Endothelial cell of umbilical vein (primary cell): ENCODE results near the gene KLHL26. TPM values are rescaled to one million over a fixed set of nuclear protein-coding genes. Genes with fewer than 3 reads are reported as not detected.

Experiments used
- BruUV-seq: library from RNA; stranded (reverse); fragments of 400-500 nt; replicated peaks from 2 replicates; lab custom pipeline; 2021; lab: Mats Ljungman, UMichigan
- CTCF ChIA-PET: fragments of 300-600, 350-600 bp; sonication (Branson Sonifier 250); formaldehyde crosslinking; loops from one replicate; lab custom pipeline; 2021; ENCODE audit warnings: antibody characterized with exemption, inconsistent platforms; lab: Charles Lee
- POLR2A ChIA-PET: fragments of 300-600, 350-600 bp; sonication (Branson Sonifier 250); formaldehyde crosslinking; loops from one replicate; lab custom pipeline; 2021; ENCODE audit warnings: antibody characterized with exemption, inconsistent platforms; lab: Charles Lee
- DNase-seq: peaks from one replicate; pipeline ENCODE4 v3.0.0-alpha.2; 2011; ENCODE audit warnings: low read depth, low spot score
- FAIRE-seq: peaks from 2 replicates; lab custom pipeline; 2011; peaks lifted over from hg19 to GRCh38; lab: Jason Lieb, UNC
- H2AFZ ChIP-seq: 2 replicates; pipeline ENCODE4 v1.6.0; 2012; ENCODE audit warnings: low read depth, low read length, control low read depth, inconsistent platforms
- H3K27ac ChIP-seq: 2 replicates; pipeline ENCODE4 v1.5.1; 2011; ENCODE audit warnings: low read depth, mild to moderate bottlenecking, control low read depth, low read length, moderate library complexity; ENCODE audit not compliant: insufficient read depth
- H3K27me3 ChIP-seq, 2 experiments: 2 replicates each; pipeline versions ENCODE4 v1.6.0 to v1.6.1; 2011; ENCODE audit warnings: low read length in 2 of 2, mixed read lengths in 1 of 2; ENCODE audit not compliant: control insufficient read depth in 2 of 2, insufficient read depth in 2 of 2
- H3K36me3 ChIP-seq, 2 experiments: 2 replicates in 1 of 2; 3 replicates in 1 of 2; pipeline ENCODE4 v1.5.1; 2011; ENCODE audit warnings: low read length in 2 of 2, mild to moderate bottlenecking in 1 of 2, moderate library complexity in 1 of 2; ENCODE audit not compliant: control insufficient read depth in 2 of 2, insufficient read depth in 2 of 2; ENCODE audit errors: extremely low read depth in 1 of 2
- H3K4me1 ChIP-seq: 3 replicates; pipeline ENCODE4 v1.5.1; 2011; ENCODE audit warnings: mild to moderate bottlenecking, low read length; ENCODE audit not compliant: control insufficient read depth, insufficient read depth; ENCODE audit errors: extremely low read depth
- H3K4me2 ChIP-seq: 2 replicates; pipeline ENCODE4 v1.6.1; 2011; ENCODE audit warnings: low read length, control low read depth, mixed read lengths; ENCODE audit not compliant: insufficient read depth
- H3K4me3 ChIP-seq, 3 experiments: fragments of 200-600 bp in 1 of 3; sonication (generic), shearing (Covaris generic) in 1 of 3; replicated peaks in 1 of 3; 2 replicates each; pipeline ENCODE4 v1.5.1; 2011 to 2016; ENCODE audit warnings: control low read depth in 3 of 3, low read length in 3 of 3, mild to moderate bottlenecking in 2 of 3, inconsistent platforms in 1 of 3, low read depth in 1 of 3, moderate library complexity in 1 of 3; ENCODE audit not compliant: insufficient read depth in 1 of 3
- H3K79me2 ChIP-seq: 2 replicates; pipeline ENCODE4 v1.6.0; 2012; ENCODE audit warnings: low read length, inconsistent platforms; ENCODE audit not compliant: control insufficient read depth, insufficient read depth
- H3K9ac ChIP-seq: replicated peaks from 2 replicates; pipeline ENCODE3; 2011; ENCODE audit warnings: low read length, control low read depth; ENCODE audit not compliant: insufficient read depth; ENCODE audit errors: extremely low read depth
- H3K9me1 ChIP-seq: replicated peaks from 3 replicates; pipeline ENCODE4 v1.6.0; 2011; ENCODE audit warnings: mild to moderate bottlenecking, low read length; ENCODE audit not compliant: control insufficient read depth, insufficient read depth; ENCODE audit errors: extremely low read depth
- H3K9me3 ChIP-seq: replicated peaks from 2 replicates; pipeline ENCODE4 v1.5.1; 2012; ENCODE audit warnings: low read length, inconsistent platforms; ENCODE audit not compliant: control insufficient read depth, insufficient read depth
- H4K20me1 ChIP-seq: replicated peaks from 2 replicates; pipeline ENCODE3; 2011; ENCODE audit warnings: mild to moderate bottlenecking, low read length; ENCODE audit not compliant: control insufficient read depth, insufficient read depth; ENCODE audit errors: extremely low read depth
- EZH2 ChIP-seq: IDR thresholded peaks from 2 replicates; pipeline ENCODE4 v1.6.1; 2012; ENCODE audit warnings: borderline replicate concordance, low read depth, mild to moderate bottlenecking, moderate library complexity, low read length, inconsistent platforms; ENCODE audit not compliant: severe bottlenecking
- FOS ChIP-seq: IDR thresholded peaks from 2 replicates; pipeline ENCODE4 v1.6.1; 2011; ENCODE audit warnings: mild to moderate bottlenecking, low read length, moderate library complexity, borderline replicate concordance; ENCODE audit not compliant: insufficient read depth
- GATA2 ChIP-seq: IDR thresholded peaks from 2 replicates; pipeline ENCODE4 v1.7.0; 2011; ENCODE audit warnings: low read depth, mild to moderate bottlenecking, moderate library complexity, mixed read lengths, low read length; ENCODE audit not compliant: insufficient read length, insufficient read depth
- JUN ChIP-seq: IDR thresholded peaks from 2 replicates; pipeline ENCODE4 v1.6.1; 2011; ENCODE audit warnings: borderline replicate concordance, low read depth; ENCODE audit not compliant: insufficient read length, insufficient read depth
- MYC ChIP-seq: IDR thresholded peaks from one replicate; pipeline ENCODE4 v1.6.1; 2011; ENCODE audit warnings: mild to moderate bottlenecking, low read depth, low read length
- POLR2A ChIP-seq: IDR thresholded peaks from 2 replicates; pipeline ENCODE4 v1.6.1; 2012; ENCODE audit warnings: low read depth, mild to moderate bottlenecking, control low read depth, low read length
- POLR2AphosphoS5 ChIP-seq: IDR thresholded peaks from 2 replicates; pipeline ENCODE4 v1.6.1; 2012; ENCODE audit warnings: low read depth, mild to moderate bottlenecking, control low read depth, low read length, moderate library complexity; ENCODE audit not compliant: insufficient read depth
- dilution Hi-C: fragments of 300-500 bp; cut with MboI; formaldehyde crosslinking; loops from one replicate; pipeline ENCODE4 v1.15.0; 2019; ENCODE audit warnings: low sequenced_read_pairs; ENCODE audit not compliant: extremely low pct_ligation_motif_present
- intact Hi-C: fragments of 100-400 bp; cut with micrococcal nuclease; formaldehyde crosslinking; loops from one replicate; pipeline ENCODE4 v1.10.0; 2022
- polyA plus RNA-seq, 4 experiments: library from polyadenylated mRNA; depleted of rRNA in 3 of 4; stranded (reverse) in 3 of 4; unstranded in 1 of 4; fragments of >200 nt; gene quantifications; 2 replicates each; pipeline versions ENCODE4 v1.2.1 to v1.2.3, GENCODE V29; 2011 to 2012; ENCODE audit warnings: missing spikeins in 1 of 4
- total RNA-seq: library from RNA; stranded (reverse); gene quantifications from 2 replicates; pipeline ENCODE4 v1.2.3, GENCODE V29; 2021
- TF ChIP-seq, protein P1 (sequence below), 2 donors: IDR thresholded peaks; 1 replicate in 1 of 2; 2 replicates in 1 of 2; pipeline ENCODE4 v1.5.1; 2011; ENCODE audit warnings: low read length in 2 of 2, mild to moderate bottlenecking in 2 of 2, moderate library complexity in 2 of 2, control low read depth in 1 of 2, inconsistent platforms in 1 of 2, low read depth in 1 of 2; ENCODE audit not compliant: insufficient read depth in 1 of 2; ENCODE audit errors: extremely low read depth in 1 of 2
- TF ChIP-seq, protein P2 (sequence below): IDR thresholded peaks from 2 replicates; pipeline ENCODE4 v1.6.1; 2011; ENCODE audit not compliant: insufficient read depth, insufficient read length

KLHL26 gene
- total and polyA plus RNA-seq, 2 donors (not counting 3 experiments of a cell fraction or from before 2014, with no cell fraction given) = 2.4 to 6.2 TPM

DNA sequence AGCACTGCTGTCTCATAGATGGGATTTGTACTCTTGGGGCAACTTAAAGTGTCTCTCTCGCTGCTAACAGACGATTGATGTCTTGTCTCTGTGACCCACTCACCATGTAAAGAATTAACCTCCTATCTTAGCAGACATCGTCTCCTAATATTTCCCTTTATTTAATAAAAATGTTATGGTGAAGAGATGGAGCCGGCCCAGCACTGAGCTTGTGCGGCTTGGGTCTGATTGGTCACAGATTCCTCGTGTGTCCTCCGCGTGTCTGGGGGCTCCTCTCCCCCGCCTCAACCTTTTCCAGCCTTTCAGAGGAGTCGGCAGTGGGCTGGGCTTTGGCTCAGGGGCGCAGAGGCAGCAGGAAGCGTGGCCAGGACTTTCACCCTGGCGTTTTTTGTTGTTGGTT, 33.5 kb downstream of the KLHL26 start:
- Histone ChIP-seq H3K27ac (no peak overlapping the region), H3K9me1 (no peaks in the 10 kb centered on the region), H2AFZ (no peak overlapping the region), H3K4me1 (peaks cover 3% of the 10 kb centered on the region), H4K20me1 (no peaks in the 10 kb centered on the region), H3K79me2 (no peaks in the 10 kb centered on the region), H3K9ac (no peak overlapping the region), H3K4me2 (no peak overlapping the region), H3K9me3 (no peaks in the 10 kb centered on the region), H3K4me3 (no peak overlapping the region), H3K27me3 (no peaks in the 10 kb centered on the region), H3K36me3 (peaks cover 2 to 9% of the 10 kb centered on the region in 2 experiments)
- intact Hi-C loops = no loop called here
- TF ChIP-seq, protein P1, sequence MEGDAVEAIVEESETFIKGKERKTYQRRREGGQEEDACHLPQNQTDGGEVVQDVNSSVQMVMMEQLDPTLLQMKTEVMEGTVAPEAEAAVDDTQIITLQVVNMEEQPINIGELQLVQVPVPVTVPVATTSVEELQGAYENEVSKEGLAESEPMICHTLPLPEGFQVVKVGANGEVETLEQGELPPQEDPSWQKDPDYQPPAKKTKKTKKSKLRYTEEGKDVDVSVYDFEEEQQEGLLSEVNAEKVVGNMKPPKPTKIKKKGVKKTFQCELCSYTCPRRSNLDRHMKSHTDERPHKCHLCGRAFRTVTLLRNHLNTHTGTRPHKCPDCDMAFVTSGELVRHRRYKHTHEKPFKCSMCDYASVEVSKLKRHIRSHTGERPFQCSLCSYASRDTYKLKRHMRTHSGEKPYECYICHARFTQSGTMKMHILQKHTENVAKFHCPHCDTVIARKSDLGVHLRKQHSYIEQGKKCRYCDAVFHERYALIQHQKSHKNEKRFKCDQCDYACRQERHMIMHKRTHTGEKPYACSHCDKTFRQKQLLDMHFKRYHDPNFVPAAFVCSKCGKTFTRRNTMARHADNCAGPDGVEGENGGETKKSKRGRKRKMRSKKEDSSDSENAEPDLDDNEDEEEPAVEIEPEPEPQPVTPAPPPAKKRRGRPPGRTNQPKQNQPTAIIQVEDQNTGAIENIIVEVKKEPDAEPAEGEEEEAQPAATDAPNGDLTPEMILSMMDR (IDR thresholded peaks at IDR 0.05; ENCODE audit: extremely low read depth in 1 of 2, insufficient read depth in 1 of 2, low read depth in 1 of 2, low read length in 2 of 2) = no peak
- TF ChIP-seq, protein P2, sequence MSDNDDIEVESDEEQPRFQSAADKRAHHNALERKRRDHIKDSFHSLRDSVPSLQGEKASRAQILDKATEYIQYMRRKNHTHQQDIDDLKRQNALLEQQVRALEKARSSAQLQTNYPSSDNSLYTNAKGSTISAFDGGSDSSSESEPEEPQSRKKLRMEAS = no peak
- no peak for TF ChIP-seq POLR2A
- TF ChIP-seq EZH2 = no peak
- TF ChIP-seq JUN = no peak
- TF ChIP-seq FOS = no peak
- TF ChIP-seq MYC = no peak
- no peak for TF ChIP-seq GATA2
- TF ChIP-seq POLR2AphosphoS5 = no peak
- ChIA-PET POLR2A (no interaction called here), CTCF (no interaction called here)
- dilution Hi-C loops = no loop called here
- FAIRE-seq (no peak), DNase-seq (no peak)
- BruUV-seq = no TSS peak
